Mesendoderm (in vitro differentiated cells): Measurements from ENCODE around the gene BPIFA2.
A peak's percentile ranks its signal among the peaks of the same experiment; 100 is the strongest.

ENCODE experiments used
- DNase-seq: peaks from one replicate; pipeline ENCODE4 v3.0.0; 2013
- H2AK5ac ChIP-seq: 2 replicates; pipeline ENCODE4 v1.6.1; 2013; ENCODE audit warnings: low read length, inconsistent platforms
- H2BK120ac ChIP-seq: 2 replicates; pipeline ENCODE4 v1.6.1; 2013; ENCODE audit warnings: low read depth, mild to moderate bottlenecking, low read length, moderate library complexity, mixed read lengths
- H2BK15ac ChIP-seq: replicated peaks from 2 replicates; pipeline ENCODE4 v1.6.1; 2013; ENCODE audit warnings: low read depth, mild to moderate bottlenecking, moderate library complexity
- H2BK5ac ChIP-seq: 2 replicates; pipeline ENCODE4 v1.6.1; 2013; ENCODE audit warnings: low read length, inconsistent platforms
- H3K18ac ChIP-seq: 2 replicates; pipeline ENCODE4 v1.6.1; 2013; ENCODE audit warnings: mild to moderate bottlenecking, low read length, mixed read lengths
- H3K23ac ChIP-seq: one replicate; pipeline ENCODE4 v1.6.1; 2013; ENCODE audit warnings: low read length
- H3K27ac ChIP-seq: 2 replicates; pipeline ENCODE4 v1.5.1; 2013; ENCODE audit warnings: low read depth, mild to moderate bottlenecking, inconsistent platforms, low read length, moderate library complexity
- H3K27me3 ChIP-seq: 2 replicates; pipeline ENCODE4 v1.6.1; 2013; ENCODE audit warnings: low read length, control low read depth, mild to moderate bottlenecking, inconsistent platforms; ENCODE audit not compliant: insufficient read depth, poor library complexity
- H3K36me3 ChIP-seq: 2 replicates; pipeline ENCODE4 v1.6.1; 2013; ENCODE audit warnings: low read length, inconsistent platforms; ENCODE audit not compliant: control insufficient read depth, insufficient read depth
- H3K4ac ChIP-seq: one replicate; pipeline ENCODE4 v1.6.1; 2013; ENCODE audit warnings: low read depth, mild to moderate bottlenecking, low read length, moderate library complexity
- H3K4me1 ChIP-seq: 2 replicates; pipeline ENCODE4 v1.6.1; 2013; ENCODE audit warnings: low read depth, low read length, inconsistent platforms; ENCODE audit not compliant: control insufficient read depth
- H3K4me2 ChIP-seq: 2 replicates; pipeline ENCODE4 v1.6.1; 2013; ENCODE audit warnings: low read length
- H3K4me3 ChIP-seq: 2 replicates; pipeline ENCODE4 v1.5.1; 2013; ENCODE audit warnings: mild to moderate bottlenecking, low read length
- H3K56ac ChIP-seq: one replicate; pipeline ENCODE4 v1.6.1; 2013; ENCODE audit warnings: low read length
- H3K79me1 ChIP-seq: 2 replicates; pipeline ENCODE4 v1.6.1; 2013; ENCODE audit warnings: low read length, inconsistent platforms
- H3K79me2 ChIP-seq: 2 replicates; pipeline ENCODE4 v1.6.1; 2013; ENCODE audit warnings: mild to moderate bottlenecking, low read length; ENCODE audit not compliant: control insufficient read depth, insufficient read depth
- H3K9ac ChIP-seq: 2 replicates; pipeline ENCODE4 v1.6.1; 2013; ENCODE audit warnings: low read length, inconsistent platforms
- H4K5ac ChIP-seq: one replicate; pipeline ENCODE4 v1.6.1; 2013; ENCODE audit warnings: low read length
- H4K8ac ChIP-seq: one replicate; pipeline ENCODE4 v1.6.1; 2013; ENCODE audit warnings: low read depth, mild to moderate bottlenecking, control low read depth, low read length, moderate library complexity
- WGBS: extraction: QIAGEN DNeasy Blood & Tissue Kit; methylation state at CpG from one replicate; pipeline ENCODE4 v1.1.7; 2013; ENCODE audit warnings: low lambda C conversion rate, missing lambda C conversion rate; ENCODE audit not compliant: insufficient coverage; ENCODE audit errors: extremely low coverage; 5-methylcytosine and 5-hydroxymethylcytosine counted together

BPIFA2 gene

GRCh38 chr20:33203444-33203843 lies 35.5 kb downstream of the BPIFA2 start:
- H3K18ac ChIP-seq = no peak overlapping the region
- no peak for DNase-seq
- H3K23ac ChIP-seq = no peak overlapping the region
- no peaks in the 10 kb centered on the region for H3K4me1 ChIP-seq
- H3K56ac ChIP-seq = no peak overlapping the region
- no peaks in the 10 kb centered on the region for H3K79me1 ChIP-seq
- no peak overlapping the region for H2BK5ac ChIP-seq
- H4K8ac ChIP-seq = no peak overlapping the region
- H3K9ac ChIP-seq = no peak overlapping the region
- no peak overlapping the region for H3K27ac ChIP-seq
- 100% methylated on average over 1 of the region's 3 CpGs for WGBS
- H2BK120ac ChIP-seq = no peak overlapping the region
- H4K5ac ChIP-seq = no peak overlapping the region
- H2BK15ac ChIP-seq = no peak overlapping the region
- H3K79me2 ChIP-seq = no peaks in the 10 kb centered on the region
- H3K4ac ChIP-seq = no peak overlapping the region
- H3K4me2 ChIP-seq = no peak overlapping the region
- no peak overlapping the region for H3K4me3 ChIP-seq
- no peaks in the 10 kb centered on the region for H3K27me3 ChIP-seq
- no peak overlapping the region for H2AK5ac ChIP-seq
- H3K36me3 ChIP-seq = no peaks in the 10 kb centered on the region

- peak; percentile 90 for DNase-seq
- no peak overlapping the region for H2BK15ac ChIP-seq
- H3K27me3 ChIP-seq = no peaks in the 10 kb centered on the region
These were observed 41.8 kb downstream of the BPIFA2 start for GRCh38 chr20:33209789-33210188.

GRCh38 chr20:33210371-33210770 lies 42.4 kb downstream of the BPIFA2 start:
- H3K23ac ChIP-seq = no peak overlapping the region
- no peak overlapping the region for H4K5ac ChIP-seq
- no peak overlapping the region for H3K9ac ChIP-seq
- WGBS = no CpG with 5 or more reads among the region's 1 CpG
- no peak overlapping the region for H2BK120ac ChIP-seq
- H3K36me3 ChIP-seq = no peaks in the 10 kb centered on the region
- no peak overlapping the region for H3K4me3 ChIP-seq
- H3K27ac ChIP-seq = no peak overlapping the region
- peaks cover 3% of the 10 kb centered on the region for H3K4me1 ChIP-seq
- H2BK5ac ChIP-seq = no peak overlapping the region
- DNase-seq = no peak
- no peaks in the 10 kb centered on the region for H3K27me3 ChIP-seq
- no peak overlapping the region for H3K4me2 ChIP-seq
- H4K8ac ChIP-seq = no peak overlapping the region
- H3K79me1 ChIP-seq = no peaks in the 10 kb centered on the region
- H2BK15ac ChIP-seq = no peak overlapping the region
- no peak overlapping the region for H3K56ac ChIP-seq
- H3K4ac ChIP-seq = no peak overlapping the region
- no peak overlapping the region for H2AK5ac ChIP-seq
- H3K79me2 ChIP-seq = no peaks in the 10 kb centered on the region
- H3K18ac ChIP-seq = no peak overlapping the region

More at GRCh38 chr20:33209789-33210188, 41.8 kb downstream of the BPIFA2 start:
- H3K4ac ChIP-seq = no peak overlapping the region
- H3K4me2 ChIP-seq = no peak overlapping the region
- H2BK120ac ChIP-seq = no peak overlapping the region
- no peak overlapping the region for H4K8ac ChIP-seq
- peaks cover 3% of the 10 kb centered on the region for H3K4me1 ChIP-seq
- no peak overlapping the region for H3K9ac ChIP-seq
- no CpG with 5 or more reads among the region's 13 CpGs for WGBS
- H3K56ac ChIP-seq = no peak overlapping the region
- H3K79me2 ChIP-seq = no peaks in the 10 kb centered on the region
- no peaks in the 10 kb centered on the region for H3K79me1 ChIP-seq
- H3K27ac ChIP-seq = no peak overlapping the region
- H2AK5ac ChIP-seq = no peak overlapping the region
- no peak overlapping the region for H3K4me3 ChIP-seq
- H3K18ac ChIP-seq = no peak overlapping the region
- H4K5ac ChIP-seq = no peak overlapping the region
- H2BK5ac ChIP-seq = no peak overlapping the region
- no peaks in the 10 kb centered on the region for H3K36me3 ChIP-seq
- no peak overlapping the region for H3K23ac ChIP-seq

DNA sequence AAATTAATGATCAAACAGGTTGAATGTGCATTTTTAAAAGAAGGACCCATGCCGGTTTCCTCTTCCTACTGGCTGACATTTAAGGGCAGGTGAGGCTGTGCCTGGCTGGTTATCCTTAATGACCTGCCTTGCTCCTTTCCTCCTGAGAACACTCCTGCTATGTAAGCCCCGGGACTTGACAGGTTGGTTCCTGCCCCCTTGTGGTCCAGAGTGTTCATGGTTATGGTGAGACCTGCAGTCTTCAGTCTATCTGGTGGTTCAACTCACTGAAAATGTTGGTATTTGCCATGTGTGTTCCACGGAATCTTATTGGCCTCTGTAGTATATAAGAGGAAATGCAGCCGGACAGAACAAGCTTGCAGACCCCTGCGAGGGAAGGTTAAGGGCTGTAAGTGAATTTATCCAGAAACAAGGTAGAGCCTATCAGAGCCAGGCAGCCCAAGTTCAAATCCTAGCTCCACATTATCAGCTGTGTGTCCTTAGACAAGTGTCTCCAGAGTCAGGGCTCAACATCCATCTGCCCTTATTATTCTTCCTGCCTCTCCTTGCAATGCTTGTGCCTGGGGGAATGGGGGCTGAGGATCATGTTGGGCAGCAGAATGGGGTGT lies 44.0 kb downstream of the BPIFA2 start:
- Histone ChIP-seq H3K36me3 (no peaks in the 10 kb centered on the region), H2BK15ac (no peak overlapping the region), H3K27ac (no peak overlapping the region), H3K4me3 (no peak overlapping the region), H2BK5ac (no peak overlapping the region), H3K9ac (no peak overlapping the region), H3K4me1 (peaks cover 3% of the 10 kb centered on the region), H3K4ac (no peak overlapping the region), H2AK5ac (no peak overlapping the region), H3K4me2 (no peak overlapping the region), H3K27me3 (no peaks in the 10 kb centered on the region), H3K56ac (no peak overlapping the region), H2BK120ac (no peak overlapping the region), H4K5ac (no peak overlapping the region), H3K18ac (no peak overlapping the region), H4K8ac (no peak overlapping the region), H3K79me1 (no peaks in the 10 kb centered on the region), H3K23ac (no peak overlapping the region), H3K79me2 (no peaks in the 10 kb centered on the region)
- peak; percentile 91 for DNase-seq
- no CpG with 5 or more reads among the region's 5 CpGs for WGBS

DNA sequence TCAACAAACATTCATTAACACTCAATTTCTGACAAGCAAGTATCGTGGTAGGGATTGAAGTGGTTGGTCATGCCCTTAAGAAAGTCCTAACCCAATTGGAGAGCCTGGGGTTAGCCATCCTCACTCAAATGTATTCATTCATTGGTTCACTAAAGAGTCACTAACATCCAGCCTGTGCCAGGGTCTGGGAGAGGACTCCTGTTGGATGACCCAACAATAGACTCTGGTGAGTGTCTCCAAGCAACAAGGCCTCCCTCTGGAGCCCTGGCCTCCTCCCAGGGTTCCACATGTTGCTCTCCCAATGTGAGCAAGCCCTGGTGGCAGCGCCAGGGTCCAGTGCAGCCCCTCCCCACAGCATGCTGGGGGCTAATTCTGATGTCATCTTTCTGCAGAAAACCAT lies 49.1 kb downstream of the BPIFA2 start, which contains the start of gene BPIFA3:
Gene BPIFA3 (plus strand): TSS at position 301 of the 400 bp plus-strand sequence. CDS start 185 bp downstream, outside the sequence.
- no peaks in the 10 kb centered on the region for H3K79me1 ChIP-seq
- H3K79me2 ChIP-seq = no peaks in the 10 kb centered on the region
- H3K27ac ChIP-seq = no peak within 1 kb of the TSS
- H3K23ac ChIP-seq = no peak within 1 kb of the TSS
- H3K56ac ChIP-seq = no peak within 1 kb of the TSS
- no CpG with 5 or more reads among the region's 2 CpGs for WGBS
- no peak within 1 kb of the TSS for H4K8ac ChIP-seq
- no peaks in the 10 kb centered on the region for H3K4me1 ChIP-seq
- no peaks in the 10 kb centered on the region for H3K27me3 ChIP-seq
- H3K36me3 ChIP-seq = no peaks in the 10 kb centered on the region
- H3K4me3 ChIP-seq = no peak within 1 kb of the TSS
- H3K9ac ChIP-seq = no peak within 1 kb of the TSS
- H2BK120ac ChIP-seq = no peak within 1 kb of the TSS
- no peak within 1 kb of the TSS for H2AK5ac ChIP-seq
- no peak within 1 kb of the TSS for H3K4ac ChIP-seq
- no peak within 1 kb of the TSS for H3K18ac ChIP-seq
- H2BK5ac ChIP-seq = no peak within 1 kb of the TSS
- no peak for DNase-seq
- H2BK15ac ChIP-seq = no peak within 1 kb of the TSS
- no peak within 1 kb of the TSS for H3K4me2 ChIP-seq
- H4K5ac ChIP-seq = no peak within 1 kb of the TSS

DNA sequence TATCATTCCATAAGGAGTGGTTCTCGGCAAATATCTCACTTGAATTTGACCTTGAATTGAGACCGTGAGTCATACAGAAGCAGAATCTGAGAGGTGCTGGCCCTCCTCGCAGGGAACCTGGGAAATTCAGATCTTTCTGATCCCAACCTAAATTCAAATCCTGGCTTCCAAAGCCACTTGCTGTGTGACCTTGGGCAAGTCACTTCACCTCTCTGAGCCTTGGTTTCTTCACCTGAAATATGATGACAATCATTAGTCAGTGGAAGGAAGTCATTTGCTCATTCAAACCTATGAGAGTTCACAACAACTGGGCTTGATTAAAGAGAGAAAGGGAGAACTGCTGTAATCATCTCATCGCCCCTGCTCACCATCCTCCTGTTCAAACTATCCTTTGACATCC lies 56.4 kb downstream of the BPIFA2 start:
- Histone ChIP-seq H2BK15ac (no peak overlapping the region), H4K8ac (no peak overlapping the region), H3K79me1 (no peaks in the 10 kb centered on the region), H3K79me2 (no peaks in the 10 kb centered on the region), H2BK120ac (no peak overlapping the region), H2AK5ac (no peak overlapping the region), H3K27me3 (no peaks in the 10 kb centered on the region), H3K56ac (no peak overlapping the region), H4K5ac (no peak overlapping the region), H3K4ac (no peak overlapping the region), H3K27ac (no peak overlapping the region), H3K9ac (no peak overlapping the region), H3K18ac (no peak overlapping the region), H3K4me2 (no peak overlapping the region), H3K4me3 (no peak overlapping the region), H3K23ac (no peak overlapping the region), H3K36me3 (no peaks in the 10 kb centered on the region), H3K4me1 (no peaks in the 10 kb centered on the region), H2BK5ac (no peak overlapping the region)
- no peak for DNase-seq
- WGBS = no CpG with 5 or more reads among the region's 4 CpGs
